ENCODE results near the gene KIR3DL2.
"Not testable (repeated sequence)": the region's sequence is repeated elsewhere in the genome, so short reads cannot be mapped to it uniquely, and the experiment has no call there.

KIR3DL2 gene

DNA sequence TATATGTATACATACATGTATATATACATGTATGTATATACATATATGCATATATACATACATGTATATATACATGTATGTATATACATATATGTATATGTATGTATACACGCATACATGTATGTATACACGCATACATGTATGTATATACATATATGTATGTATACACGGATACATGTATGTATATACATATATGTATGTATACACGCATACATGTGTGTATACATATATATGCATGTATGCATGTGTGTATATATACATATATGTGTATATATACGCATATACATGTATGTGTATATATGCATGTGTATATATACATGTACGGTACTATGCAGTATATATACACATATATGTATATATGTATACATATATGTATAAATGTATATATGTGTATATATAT, 53.1 kb downstream of the KIR3DL2 start:
- no peak for TF ChIP-seq GABPA (IDR thresholded peaks at IDR 0.05; ENCODE audit: low read depth)
- no peaks in the 10 kb centered on the region for H3K27me3 ChIP-seq (ENCODE audit: insufficient read depth, poor library complexity, severe bottlenecking)
- no peak for DNase-seq (ENCODE audit: low read depth in 1 of 2, low spot score in 1 of 2)

GRCh38 chr19:54904261-54904660, 54.0 kb downstream of the KIR3DL2 start:
- H3K27ac ChIP-seq (replicated peaks); H3K4me3 ChIP-seq (replicated peaks; ENCODE audit: insufficient read depth, low read length); DNase-seq (ENCODE audit: low read depth in 1 of 2, low spot score in 1 of 2); H3K27me3 ChIP-seq (ENCODE audit: insufficient read depth, poor library complexity, severe bottlenecking): not testable (repeated sequence)

More for the DNA sequence above, 53.1 kb downstream of the KIR3DL2 start:
- Histone ChIP-seq H3K27ac (replicated peaks) (no peak overlapping the region), H3K4me3 (replicated peaks; ENCODE audit: insufficient read depth, low read length) (no peak overlapping the region)

- Histone ChIP-seq H3K27ac (replicated peaks) (no peak overlapping the region), H3K27me3 (ENCODE audit: insufficient read depth, poor library complexity, severe bottlenecking) (no peaks in the 10 kb centered on the region), H3K4me3 (replicated peaks; ENCODE audit: insufficient read depth, low read length) (no peak overlapping the region)
- TF ChIP-seq POLR2AphosphoS5 (IDR thresholded peaks at IDR 0.05; ENCODE audit: low read depth) (no peak), SPI1 (IDR thresholded peaks at IDR 0.05; ENCODE audit: borderline replicate concordance, low read depth) (no peak), GABPA (IDR thresholded peaks at IDR 0.05; ENCODE audit: low read depth) (no peak)
- TF ChIP-seq, protein P1, sequence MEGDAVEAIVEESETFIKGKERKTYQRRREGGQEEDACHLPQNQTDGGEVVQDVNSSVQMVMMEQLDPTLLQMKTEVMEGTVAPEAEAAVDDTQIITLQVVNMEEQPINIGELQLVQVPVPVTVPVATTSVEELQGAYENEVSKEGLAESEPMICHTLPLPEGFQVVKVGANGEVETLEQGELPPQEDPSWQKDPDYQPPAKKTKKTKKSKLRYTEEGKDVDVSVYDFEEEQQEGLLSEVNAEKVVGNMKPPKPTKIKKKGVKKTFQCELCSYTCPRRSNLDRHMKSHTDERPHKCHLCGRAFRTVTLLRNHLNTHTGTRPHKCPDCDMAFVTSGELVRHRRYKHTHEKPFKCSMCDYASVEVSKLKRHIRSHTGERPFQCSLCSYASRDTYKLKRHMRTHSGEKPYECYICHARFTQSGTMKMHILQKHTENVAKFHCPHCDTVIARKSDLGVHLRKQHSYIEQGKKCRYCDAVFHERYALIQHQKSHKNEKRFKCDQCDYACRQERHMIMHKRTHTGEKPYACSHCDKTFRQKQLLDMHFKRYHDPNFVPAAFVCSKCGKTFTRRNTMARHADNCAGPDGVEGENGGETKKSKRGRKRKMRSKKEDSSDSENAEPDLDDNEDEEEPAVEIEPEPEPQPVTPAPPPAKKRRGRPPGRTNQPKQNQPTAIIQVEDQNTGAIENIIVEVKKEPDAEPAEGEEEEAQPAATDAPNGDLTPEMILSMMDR (IDR thresholded peaks at IDR 0.05; ENCODE audit: insufficient read depth, low read length): no peak
- TF ChIP-seq, protein P2, sequence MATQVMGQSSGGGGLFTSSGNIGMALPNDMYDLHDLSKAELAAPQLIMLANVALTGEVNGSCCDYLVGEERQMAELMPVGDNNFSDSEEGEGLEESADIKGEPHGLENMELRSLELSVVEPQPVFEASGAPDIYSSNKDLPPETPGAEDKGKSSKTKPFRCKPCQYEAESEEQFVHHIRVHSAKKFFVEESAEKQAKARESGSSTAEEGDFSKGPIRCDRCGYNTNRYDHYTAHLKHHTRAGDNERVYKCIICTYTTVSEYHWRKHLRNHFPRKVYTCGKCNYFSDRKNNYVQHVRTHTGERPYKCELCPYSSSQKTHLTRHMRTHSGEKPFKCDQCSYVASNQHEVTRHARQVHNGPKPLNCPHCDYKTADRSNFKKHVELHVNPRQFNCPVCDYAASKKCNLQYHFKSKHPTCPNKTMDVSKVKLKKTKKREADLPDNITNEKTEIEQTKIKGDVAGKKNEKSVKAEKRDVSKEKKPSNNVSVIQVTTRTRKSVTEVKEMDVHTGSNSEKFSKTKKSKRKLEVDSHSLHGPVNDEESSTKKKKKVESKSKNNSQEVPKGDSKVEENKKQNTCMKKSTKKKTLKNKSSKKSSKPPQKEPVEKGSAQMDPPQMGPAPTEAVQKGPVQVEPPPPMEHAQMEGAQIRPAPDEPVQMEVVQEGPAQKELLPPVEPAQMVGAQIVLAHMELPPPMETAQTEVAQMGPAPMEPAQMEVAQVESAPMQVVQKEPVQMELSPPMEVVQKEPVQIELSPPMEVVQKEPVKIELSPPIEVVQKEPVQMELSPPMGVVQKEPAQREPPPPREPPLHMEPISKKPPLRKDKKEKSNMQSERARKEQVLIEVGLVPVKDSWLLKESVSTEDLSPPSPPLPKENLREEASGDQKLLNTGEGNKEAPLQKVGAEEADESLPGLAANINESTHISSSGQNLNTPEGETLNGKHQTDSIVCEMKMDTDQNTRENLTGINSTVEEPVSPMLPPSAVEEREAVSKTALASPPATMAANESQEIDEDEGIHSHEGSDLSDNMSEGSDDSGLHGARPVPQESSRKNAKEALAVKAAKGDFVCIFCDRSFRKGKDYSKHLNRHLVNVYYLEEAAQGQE (IDR thresholded peaks at IDR 0.05; ENCODE audit: insufficient replicate concordance, low read depth): no peak
- no peak for DNase-seq (ENCODE audit: low read depth in 1 of 2, low spot score in 1 of 2)
These were observed 55.2 kb downstream of the KIR3DL2 start for GRCh38 chr19:54905421-54905802.

DNA sequence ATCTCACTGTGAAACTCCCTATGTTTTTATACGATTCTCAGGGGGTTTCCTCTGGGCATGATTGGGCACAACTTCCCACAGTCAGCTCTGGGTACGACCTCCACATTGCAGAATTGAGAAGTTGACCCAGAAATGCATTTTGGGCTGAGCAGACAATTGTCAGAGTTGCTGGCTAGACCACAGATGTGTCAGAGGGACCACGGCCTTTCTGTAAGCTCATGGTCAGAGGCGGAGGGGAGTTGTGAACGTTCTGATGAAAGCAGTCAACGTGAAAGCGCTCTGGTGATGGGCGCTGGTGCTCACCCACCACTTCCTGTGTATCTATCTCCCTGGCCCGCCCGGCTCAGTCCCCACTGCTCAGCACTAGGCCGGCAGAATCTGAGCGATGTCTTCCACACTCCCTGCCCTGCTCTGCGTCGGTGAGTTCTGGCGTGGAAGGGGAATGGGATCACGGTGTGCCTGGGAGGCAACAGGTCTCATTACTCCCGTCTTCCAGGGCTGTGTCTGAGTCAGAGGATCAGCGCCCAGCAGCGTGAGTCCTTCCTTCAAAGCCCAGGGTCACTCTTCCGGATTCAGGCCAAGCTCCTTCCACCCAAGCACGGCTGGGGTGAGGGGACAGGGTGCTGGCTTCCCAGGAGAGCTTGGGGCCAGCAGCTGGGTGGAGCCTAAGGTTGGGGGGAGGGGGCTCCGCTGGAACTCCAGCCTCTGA, 55.7 kb downstream of the KIR3DL2 start, which contains the start of gene NCR1:
Gene NCR1 (plus strand): TSS at position 346 of the 709 bp plus-strand sequence. CDS start 40 bp downstream, at position 386.
- no peak within 1 kb of the TSS for H3K27ac ChIP-seq (replicated peaks)
- no peak for DNase-seq (ENCODE audit: low read depth in 1 of 2, low spot score in 1 of 2)
- no peaks in the 10 kb centered on the region for H3K27me3 ChIP-seq (ENCODE audit: insufficient read depth, poor library complexity, severe bottlenecking)
- no peak within 1 kb of the TSS for H3K4me3 ChIP-seq (replicated peaks; ENCODE audit: insufficient read depth, low read length)
- TF ChIP-seq, protein P2 (IDR thresholded peaks at IDR 0.05; ENCODE audit: insufficient replicate concordance, low read depth): no peak
- TF ChIP-seq, protein P1 (IDR thresholded peaks at IDR 0.05; ENCODE audit: insufficient read depth, low read length): no peak
- TF ChIP-seq POLR2AphosphoS5 (IDR thresholded peaks at IDR 0.05; ENCODE audit: low read depth): no peak
- no peak for TF ChIP-seq SPI1 (IDR thresholded peaks at IDR 0.05; ENCODE audit: borderline replicate concordance, low read depth)
- no peak for TF ChIP-seq GABPA (IDR thresholded peaks at IDR 0.05; ENCODE audit: low read depth)

DNA sequence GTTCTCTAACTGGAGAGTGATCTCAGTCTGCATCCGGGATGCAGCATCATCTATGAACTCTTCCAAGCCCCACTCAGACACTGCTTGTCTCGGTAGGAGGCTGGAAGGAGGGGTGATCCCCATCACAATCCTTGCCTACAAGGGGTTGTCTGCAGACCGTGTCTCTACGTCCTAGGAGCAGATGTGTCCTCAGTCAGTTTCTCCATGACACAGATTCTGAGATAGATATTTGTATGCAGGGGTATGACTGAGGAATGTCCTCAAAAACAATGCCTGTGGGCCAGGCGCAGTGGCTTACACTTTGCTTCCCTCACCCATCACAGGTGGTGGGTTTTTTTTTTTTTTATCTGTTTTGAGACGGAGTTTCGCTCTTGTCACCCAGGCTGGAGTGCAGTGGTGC, 56.6 kb downstream of the KIR3DL2 start:
- Histone ChIP-seq H3K27me3 (ENCODE audit: insufficient read depth, poor library complexity, severe bottlenecking) (no peaks in the 10 kb centered on the region), H3K27ac (replicated peaks) (no peak overlapping the region)
- TF ChIP-seq SPI1 (IDR thresholded peaks at IDR 0.05; ENCODE audit: borderline replicate concordance, low read depth): no peak
- TF ChIP-seq, protein P1 (IDR thresholded peaks at IDR 0.05; ENCODE audit: insufficient read depth, low read length): no peak
- TF ChIP-seq GABPA (IDR thresholded peaks at IDR 0.05; ENCODE audit: low read depth): no peak
- TF ChIP-seq, protein P2 (IDR thresholded peaks at IDR 0.05; ENCODE audit: insufficient replicate concordance, low read depth): no peak
- TF ChIP-seq POLR2AphosphoS5 (IDR thresholded peaks at IDR 0.05; ENCODE audit: low read depth): no peak

More for the DNA sequence above, 56.6 kb downstream of the KIR3DL2 start:
- no peak overlapping the region for H3K4me3 ChIP-seq (replicated peaks; ENCODE audit: insufficient read depth, low read length)
- no peak for DNase-seq (ENCODE audit: low read depth in 1 of 2, low spot score in 1 of 2)
